HG02981 (cell line): Measurements from ENCODE around the gene NXPE2.
"Not testable (repeated sequence)": the region's sequence is repeated elsewhere in the genome, so short reads cannot be mapped to it uniquely, and the experiment has no call there.

ENCODE experiments used
- ATAC-seq: cut with Tn5 transposase; IDR thresholded peaks from one replicate; pipeline ENCODE4 v1.9.1; 2021; ENCODE audit warnings: mild to moderate bottlenecking, moderate library complexity; ENCODE audit not compliant: unreplicated experiment

Gene NXPE2

GRCh38 chr11:114678125-114679036 is at the start of gene NXPE2:
TSS of gene NXPE2 (plus strand) at chr11:114678527. CDS start at chr11:114678576, 49 bp downstream.
- no peak for ATAC-seq

GRCh38 chr11:114631445-114631965 is 46.8 kb upstream of the NXPE2 start:
- not testable (repeated sequence) for ATAC-seq

- ATAC-seq, result not testable (repeated sequence)
Observed at GRCh38 chr11:114639440-114639839, 38.9 kb upstream of the NXPE2 start.

GRCh38 chr11:114650661-114651060 is 27.7 kb upstream of the NXPE2 start:
- ATAC-seq, result no peak

- ATAC-seq, result no peak
Observed at GRCh38 chr11:114651145-114651718, 27.1 kb upstream of the NXPE2 start.

- ATAC-seq, result no peak
Observed at GRCh38 chr11:114653148-114653547, 25.2 kb upstream of the NXPE2 start.

GRCh38 chr11:114664641-114665040 is 13.7 kb upstream of the NXPE2 start:
- no peak for ATAC-seq

GRCh38 chr11:114666760-114667159 is 11.6 kb upstream of the NXPE2 start:
- ATAC-seq, result no peak

GRCh38 chr11:114668109-114668508 is 10.2 kb upstream of the NXPE2 start:
- no peak for ATAC-seq

- no peak for ATAC-seq
Observed at GRCh38 chr11:114673661-114674060, 4.7 kb upstream of the NXPE2 start.

GRCh38 chr11:114679505-114679904 is 1.2 kb downstream of the NXPE2 start:
- ATAC-seq, result no peak

GRCh38 chr11:114683007-114683406 is 4.7 kb downstream of the NXPE2 start:
- ATAC-seq, result no peak

- ATAC-seq, result no peak
Observed at GRCh38 chr11:114684636-114685035, 6.3 kb downstream of the NXPE2 start.

- ATAC-seq, result no peak
Observed at GRCh38 chr11:114685097-114685496, 6.8 kb downstream of the NXPE2 start.

- no peak for ATAC-seq
Observed at GRCh38 chr11:114705280-114706024, 27.1 kb downstream of the NXPE2 start.

GRCh38 chr11:114709960-114710359 is 31.6 kb downstream of the NXPE2 start:
- no peak for ATAC-seq

GRCh38 chr11:114713756-114714155 is 35.4 kb downstream of the NXPE2 start:
- no peak for ATAC-seq

- ATAC-seq, result no peak
Observed at GRCh38 chr11:114719562-114719961, 41.2 kb downstream of the NXPE2 start.

GRCh38 chr11:114724916-114725524 is 46.7 kb downstream of the NXPE2 start:
- no peak for ATAC-seq

- ATAC-seq, result no peak
Observed at GRCh38 chr11:114725623-114726022, 47.3 kb downstream of the NXPE2 start.

GRCh38 chr11:114736806-114737205 is 58.5 kb downstream of the NXPE2 start:
- ATAC-seq, result no peak
